Lung (tissue), 12 donors: ENCODE data around the gene SPRR2F. TPM values are rescaled to one million over a fixed set of nuclear protein-coding genes. Genes with fewer than 3 reads are reported as not detected.
"Not testable (repeated sequence)": the region's sequence is repeated elsewhere in the genome, so short reads cannot be mapped to it uniquely, and the experiment has no call there.

Source experiments
- ATAC-seq: fragments of 200-7000 bp; cut with Tn5 transposase; one replicate; pipeline ENCODE4 v1.9.1; 2020; ENCODE audit warnings: moderate number of reproducible peaks; ENCODE audit not compliant: insufficient read depth, low FRiP score
- DNase-seq, 3 donors: peaks; one replicate each; pipeline ENCODE4 v3.0.0-alpha.2; 2013 to 2017
- H3K27ac ChIP-seq, 2 donors: one replicate each; pipeline ENCODE4 v1.5.1; 2013; ENCODE audit warnings: mild to moderate bottlenecking in 2 of 2, moderate library complexity in 2 of 2, control low read depth in 1 of 2, inconsistent platforms in 1 of 2, low read depth in 1 of 2, low read length in 1 of 2
- H3K27me3 ChIP-seq, 3 donors: one replicate each; pipeline ENCODE4 v1.5.1; 2013; ENCODE audit warnings: low read length in 2 of 3; ENCODE audit not compliant: control insufficient read depth in 3 of 3, insufficient read depth in 3 of 3
- H3K36me3 ChIP-seq, 4 donors: one replicate each; pipeline ENCODE4 v1.5.1; 2013; ENCODE audit warnings: low read length in 4 of 4, mild to moderate bottlenecking in 1 of 4, moderate library complexity in 1 of 4; ENCODE audit not compliant: control insufficient read depth in 4 of 4, insufficient read depth in 4 of 4
- H3K4me1 ChIP-seq, 5 donors: one replicate each; pipeline ENCODE4 v1.5.1; 2013; ENCODE audit warnings: low read length in 5 of 5, mild to moderate bottlenecking in 2 of 5, moderate library complexity in 1 of 5; ENCODE audit not compliant: control insufficient read depth in 5 of 5, insufficient read depth in 5 of 5
- H3K4me3 ChIP-seq: one replicate; pipeline ENCODE4 v1.5.1; 2013; ENCODE audit warnings: mild to moderate bottlenecking, control low read depth, moderate library complexity
- H3K9ac ChIP-seq, 2 donors: one replicate each; pipeline ENCODE4 v1.5.1; 2013; ENCODE audit warnings: low read length in 2 of 2, control low read depth in 1 of 2; ENCODE audit not compliant: insufficient read depth in 1 of 2
- H3K9me3 ChIP-seq, 4 donors: one replicate each; pipeline ENCODE4 v1.5.1; 2013; ENCODE audit warnings: low read length in 3 of 4, mild to moderate bottlenecking in 1 of 4, moderate library complexity in 1 of 4; ENCODE audit not compliant: control insufficient read depth in 4 of 4, insufficient read depth in 3 of 4
- WGBS, 2 donors: extraction: QIAGEN DNeasy Blood & Tissue Kit; methylation state at CpG; one replicate each; pipeline ENCODE4 v1.1.7; 2013; 5-methylcytosine and 5-hydroxymethylcytosine counted together
- polyA plus RNA-seq, 2 donors: library from polyadenylated mRNA; stranded (reverse); fragments of 200-250 nt; gene quantifications; one replicate each; pipeline ENCODE4 v1.2.1, GENCODE V29; 2013
- total RNA-seq, 2 donors: library from RNA; depleted of rRNA in 1 of 2; stranded (reverse); fragments of >200 nt in 1 of 2; gene quantifications; one replicate each; pipeline ENCODE4 v1.2.1, GENCODE V29; 2014 to 2021
- TF ChIP-seq, protein P1 (sequence below): IDR thresholded peaks from 2 replicates; pipeline ENCODE4 v1.5.1; 2012; ENCODE audit warnings: mild to moderate bottlenecking; ENCODE audit errors: control extremely low read depth, extremely low read depth
- donor health status: control.
- donor health status: control.
- donor health status: Bipolar disorder and iron deficiency.
- donor health status: healthy.
- donor health status: DM: yes; HTN: yes; CAD: no.

Gene SPRR2F
- total and polyA plus RNA-seq, 4 donors = 0.73 TPM; not detected in 3

GRCh38 chr1:153127296-153127695 is 14.0 kb upstream of the SPRR2F start:
- Histone ChIP-seq H3K27ac (no peak overlapping the region), H3K4me3 (no peak overlapping the region), H3K4me1 (no peaks in the 10 kb centered on the region), H3K36me3 (no peaks in the 10 kb centered on the region), H3K27me3 (no peaks in the 10 kb centered on the region), H3K9ac (no peak overlapping the region), H3K9me3 (peaks cover 0 to 13% (median 2%) of the 10 kb centered on the region in 4 donors)
- WGBS, 2 donors = 55 to 72% methylated on average over 2 of the region's 2 CpGs
- ATAC-seq = no peak
- no peak for DNase-seq
- TF ChIP-seq, protein P1, sequence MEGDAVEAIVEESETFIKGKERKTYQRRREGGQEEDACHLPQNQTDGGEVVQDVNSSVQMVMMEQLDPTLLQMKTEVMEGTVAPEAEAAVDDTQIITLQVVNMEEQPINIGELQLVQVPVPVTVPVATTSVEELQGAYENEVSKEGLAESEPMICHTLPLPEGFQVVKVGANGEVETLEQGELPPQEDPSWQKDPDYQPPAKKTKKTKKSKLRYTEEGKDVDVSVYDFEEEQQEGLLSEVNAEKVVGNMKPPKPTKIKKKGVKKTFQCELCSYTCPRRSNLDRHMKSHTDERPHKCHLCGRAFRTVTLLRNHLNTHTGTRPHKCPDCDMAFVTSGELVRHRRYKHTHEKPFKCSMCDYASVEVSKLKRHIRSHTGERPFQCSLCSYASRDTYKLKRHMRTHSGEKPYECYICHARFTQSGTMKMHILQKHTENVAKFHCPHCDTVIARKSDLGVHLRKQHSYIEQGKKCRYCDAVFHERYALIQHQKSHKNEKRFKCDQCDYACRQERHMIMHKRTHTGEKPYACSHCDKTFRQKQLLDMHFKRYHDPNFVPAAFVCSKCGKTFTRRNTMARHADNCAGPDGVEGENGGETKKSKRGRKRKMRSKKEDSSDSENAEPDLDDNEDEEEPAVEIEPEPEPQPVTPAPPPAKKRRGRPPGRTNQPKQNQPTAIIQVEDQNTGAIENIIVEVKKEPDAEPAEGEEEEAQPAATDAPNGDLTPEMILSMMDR = no peak

GRCh38 chr1:153125536-153125935 is 12.2 kb upstream of the SPRR2F start:
- no peak overlapping the region for H3K4me3 ChIP-seq
- no peak for DNase-seq
- no peak overlapping the region for H3K9ac ChIP-seq
- H3K4me1 ChIP-seq = no peaks in the 10 kb centered on the region
- H3K27me3 ChIP-seq = no peaks in the 10 kb centered on the region
- H3K36me3 ChIP-seq = no peaks in the 10 kb centered on the region
- ATAC-seq = no peak
- WGBS, 2 donors = 93 to 97% methylated on average over 1 of the region's 1 CpG
- TF ChIP-seq, protein P1 = no peak
- H3K27ac ChIP-seq = no peak overlapping the region
- H3K9me3 ChIP-seq = peaks cover 0 to 13% (median 2%) of the 10 kb centered on the region in 4 donors

DNA sequence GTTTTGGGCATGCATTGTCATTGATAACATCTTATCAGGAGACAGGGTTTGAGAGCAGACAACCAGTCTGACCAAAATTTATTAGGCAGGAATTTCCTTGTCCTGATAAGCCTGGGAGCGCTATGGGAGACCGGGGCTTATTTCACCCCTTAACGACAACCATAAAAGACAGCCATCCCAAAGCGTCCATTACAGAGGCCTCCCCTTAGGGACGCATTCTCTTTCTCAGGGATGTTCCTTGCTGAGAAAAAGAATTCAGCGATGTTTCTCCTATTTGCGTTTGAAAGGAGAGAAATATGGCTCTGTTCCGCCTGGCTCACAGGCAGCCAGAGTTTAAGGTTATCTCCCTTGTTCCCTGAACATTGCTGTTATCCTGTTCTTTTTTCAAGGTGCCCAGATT is 10.5 kb upstream of the SPRR2F start:
- not testable (repeated sequence) for H3K4me1 ChIP-seq, H3K36me3 ChIP-seq, H3K27me3 ChIP-seq, ATAC-seq, H3K9ac ChIP-seq, DNase-seq, H3K27ac ChIP-seq, H3K4me3 ChIP-seq
- WGBS, 2 donors = 79 to 84% methylated on average over 8 of the region's 8 CpGs
- H3K9me3 ChIP-seq = peaks cover 0 to 13% (median 2%) of the 10 kb centered on the region in 4 donors

DNA sequence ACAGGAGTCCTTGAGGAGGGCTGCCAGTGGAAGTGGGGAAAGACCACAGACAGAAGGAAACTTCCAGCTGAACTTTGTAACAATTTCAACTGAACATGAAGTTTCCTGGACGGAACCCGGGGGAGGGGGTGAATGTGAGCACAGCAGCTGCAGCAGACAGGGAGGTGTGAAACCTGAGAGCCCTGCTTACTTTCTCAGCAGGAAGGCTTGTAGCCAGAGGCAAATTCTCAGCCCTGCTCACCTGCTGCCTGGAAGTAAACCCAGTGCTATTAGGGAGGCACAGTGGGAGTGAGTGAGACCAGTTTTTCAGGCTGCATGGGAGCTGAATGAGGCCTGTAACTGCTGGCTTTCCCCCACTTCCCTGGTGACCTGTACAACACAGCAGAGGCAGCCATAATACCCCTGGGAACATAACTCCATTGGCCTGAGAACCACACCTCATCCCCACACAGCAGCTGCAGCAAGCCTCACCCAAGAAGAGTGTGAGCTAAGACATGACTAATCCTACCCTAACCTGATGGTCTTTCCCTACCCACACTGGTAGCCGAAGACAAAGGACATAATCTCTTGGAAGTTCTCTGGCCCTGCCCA is 9.6 kb upstream of the SPRR2F start:
- DNase-seq (peak; percentile 3 to 17 (median 4)), ATAC-seq (no peak)
- Histone ChIP-seq H3K36me3 (no peaks in the 10 kb centered on the region), H3K9ac (no peak overlapping the region), H3K27ac (no peak overlapping the region), H3K4me1 (no peaks in the 10 kb centered on the region), H3K4me3 (no peak overlapping the region), H3K27me3 (no peaks in the 10 kb centered on the region), H3K9me3 (peaks cover 0 to 13% (median 2%) of the 10 kb centered on the region in 4 donors)
- 42 to 47% methylated on average over 3 of the region's 3 CpGs for WGBS, 2 donors
- TF ChIP-seq, protein P1 = no peak
